NB4 (cell line): ENCODE results near the gene KIF16B.

ENCODE experiments used
- CTCF ChIP-seq: IDR thresholded peaks from one replicate; pipeline ENCODE4 v1.5.1; 2012; ENCODE audit warnings: low read depth, low read length
- MAX ChIP-seq: IDR thresholded peaks from 2 replicates; pipeline ENCODE4 v1.6.1; 2011; ENCODE audit warnings: low read depth, low read length
- POLR2A ChIP-seq: IDR thresholded peaks from 2 replicates; pipeline ENCODE4 v1.6.1; 2011; ENCODE audit warnings: mild to moderate bottlenecking; ENCODE audit not compliant: insufficient read length; ENCODE audit errors: extremely low read depth

GRCh38 chr20:16451001-16451400 lies 122.2 kb downstream of the KIF16B start:
- TF ChIP-seq CTCF (no peak), POLR2A (no peak), MAX (no peak)
